C4-2B (cell line): ENCODE measurements around the gene CCDC90B.

Experiments used
- H3K27ac ChIP-seq: fragments of 450-650 bp; 2 replicates; pipeline ENCODE4 v1.5.1; 2017
- CTCF ChIP-seq: fragments of 450-650 bp; conservative IDR thresholded peaks from 2 replicates; pipeline ENCODE4 v1.5.1; 2017; ENCODE audit warnings: mild to moderate bottlenecking
- ZFX ChIP-seq: fragments of 450-650 bp; IDR thresholded peaks from 2 replicates; pipeline ENCODE4 v1.6.1; 2017

The CCDC90B gene

GRCh38 chr11:83303316-83303715 lies 17.1 kb upstream of the CCDC90B start:
- no peak for TF ChIP-seq ZFX
- no peak for TF ChIP-seq CTCF
- peak overlapping the region; percentile 33 for H3K27ac ChIP-seq

- H3K27ac ChIP-seq = no peak overlapping the region
- TF ChIP-seq ZFX (no peak), CTCF (no peak)
Measured at GRCh38 chr11:83302151-83302550, 16.0 kb upstream of the CCDC90B start.

- H3K27ac ChIP-seq = no peak overlapping the region
- TF ChIP-seq CTCF (no peak), ZFX (no peak)
Measured at GRCh38 chr11:83299681-83300080, 13.5 kb upstream of the CCDC90B start.

GRCh38 chr11:83294208-83294607 lies 8.0 kb upstream of the CCDC90B start:
- no peak for TF ChIP-seq CTCF
- no peak for TF ChIP-seq ZFX
- H3K27ac ChIP-seq = no peak overlapping the region

- TF ChIP-seq CTCF = no peak
- TF ChIP-seq ZFX = no peak
- no peak overlapping the region for H3K27ac ChIP-seq
Measured at GRCh38 chr11:83293457-83293774, 7.2 kb upstream of the CCDC90B start.

GRCh38 chr11:83292709-83293456 lies 6.7 kb upstream of the CCDC90B start:
- no peak overlapping the region for H3K27ac ChIP-seq
- no peak for TF ChIP-seq ZFX
- TF ChIP-seq CTCF = peak; percentile 84

- H3K27ac ChIP-seq = no peak overlapping the region
- no peak for TF ChIP-seq CTCF
- no peak for TF ChIP-seq ZFX
Measured at GRCh38 chr11:83287631-83288030, 1.5 kb upstream of the CCDC90B start.
